Fibroblast of lung (primary cell): ENCODE results near the gene OR5L2.
"Not testable (repeated sequence)": the region's sequence is repeated elsewhere in the genome, so short reads cannot be mapped to it uniquely, and the experiment has no call there.

Experiments used
- CTCF ChIP-seq, 2 donors: IDR thresholded peaks in 1 of 2; conservative IDR thresholded peaks in 1 of 2; 1 replicate in 1 of 2; 2 replicates in 1 of 2; pipeline ENCODE4 v1.5.1; 2011 to 2012; ENCODE audit warnings: low read length in 2 of 2, control low read depth in 1 of 2, inconsistent platforms in 1 of 2, low read depth in 1 of 2, mild to moderate bottlenecking in 1 of 2
- EZH2 ChIP-seq: IDR thresholded peaks from 2 replicates; pipeline ENCODE4 v1.5.1; 2012; ENCODE audit warnings: low read length, control low read depth, mild to moderate bottlenecking; ENCODE audit errors: missing control alignments

GRCh38 chr11:55872731-55873130, 45.7 kb downstream of the OR5L2 start:
- not testable (repeated sequence) for TF ChIP-seq CTCF (conservative IDR thresholded peaks at IDR 0.05 in 1 of 2, IDR thresholded peaks at IDR 0.05 in 1 of 2; ENCODE audit: low read depth in 1 of 2, low read length in 2 of 2); EZH2
